GM19239 (cell line): Measurements from ENCODE around the gene SLC41A1.

Experiments
- DNase-seq: peaks from one replicate; pipeline ENCODE4 v3.0.0; 2011; ENCODE audit warnings: low spot score; ENCODE audit not compliant: insufficient read length
- FAIRE-seq: peaks from 2 replicates; lab custom pipeline; 2011; peaks lifted over from hg19 to GRCh38; lab: Jason Lieb, UNC

The SLC41A1 gene

DNA sequence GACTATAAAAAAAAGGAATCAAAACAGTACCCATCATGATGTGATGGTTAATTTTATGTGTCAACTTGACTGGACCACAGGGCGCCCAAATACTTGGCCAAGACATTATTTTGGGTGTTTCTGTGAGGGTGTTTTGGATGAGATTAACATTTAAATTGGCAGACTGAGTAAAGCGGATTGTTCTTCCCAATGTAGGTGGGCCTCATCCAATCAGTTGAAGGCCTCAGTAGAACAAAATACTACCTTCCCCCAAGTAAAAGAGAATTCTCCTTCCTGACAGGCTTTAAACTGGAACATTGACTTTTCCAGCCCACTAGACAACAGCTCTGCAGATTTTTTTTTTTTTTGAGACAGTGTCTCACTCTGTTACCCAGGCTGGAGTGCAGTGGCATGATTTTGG, 48.4 kb downstream of the SLC41A1 start:
- DNase-seq (no peak), FAIRE-seq (no peak)

DNA sequence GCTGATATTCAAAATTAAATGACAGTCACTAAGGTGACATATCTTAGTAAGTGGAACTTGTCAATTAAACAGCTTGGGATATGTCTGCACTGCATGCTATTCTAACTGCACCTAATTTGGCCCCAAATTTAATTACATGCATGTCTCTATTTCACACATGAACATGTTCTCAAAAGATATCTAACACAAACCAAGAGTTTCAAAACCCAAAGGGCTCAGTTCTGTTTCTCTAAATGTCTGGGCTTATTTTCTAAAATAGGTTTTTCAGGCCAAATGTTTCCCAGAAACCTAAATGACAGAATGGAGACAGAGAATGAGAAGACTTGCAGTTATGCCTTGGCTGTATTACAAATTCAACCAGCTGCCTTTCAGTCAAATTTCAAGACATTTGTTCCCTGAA, 49.0 kb downstream of the SLC41A1 start:
- DNase-seq (no peak), FAIRE-seq (no peak)

DNA sequence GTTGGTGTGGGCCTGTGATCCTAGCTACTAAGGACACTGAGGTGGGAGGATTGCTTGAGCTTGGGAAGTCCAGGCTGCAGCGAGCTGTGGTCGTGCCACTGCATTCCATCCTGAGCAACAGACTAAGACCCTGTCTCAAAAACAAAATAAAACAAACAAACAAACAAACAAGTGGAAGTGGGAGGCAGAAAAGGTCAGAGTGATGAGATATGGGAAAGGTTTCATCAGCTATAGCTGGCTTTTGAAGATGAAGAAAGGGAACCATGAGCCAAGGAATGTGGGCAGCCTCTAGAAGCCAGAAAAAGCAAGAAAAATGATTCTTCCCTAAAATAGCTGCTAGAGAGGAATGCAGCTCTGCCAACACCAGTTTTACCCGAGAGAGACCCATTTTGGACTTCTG, 52.4 kb downstream of the SLC41A1 start:
- FAIRE-seq: no peak
- no peak for DNase-seq

DNA sequence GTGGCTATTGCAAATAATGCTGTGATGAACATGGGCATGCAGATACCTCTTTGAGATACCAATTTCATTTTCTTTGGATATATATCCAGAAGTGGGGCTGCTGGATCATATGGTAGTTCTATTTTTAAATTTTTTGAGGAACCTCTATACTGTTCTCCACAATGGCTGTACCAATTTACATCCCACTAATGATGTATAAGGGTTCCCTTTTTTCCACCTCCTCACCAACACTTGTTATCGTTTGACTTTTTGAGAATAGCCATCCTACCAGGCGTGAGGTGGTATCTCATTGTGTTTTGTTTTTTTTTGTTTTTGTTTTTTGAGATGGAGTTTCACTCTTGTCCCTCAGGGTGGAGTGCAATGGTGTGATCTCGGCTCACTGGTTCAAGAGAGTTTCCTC, 56.4 kb downstream of the SLC41A1 start:
- FAIRE-seq: no peak
- DNase-seq: no peak

DNA sequence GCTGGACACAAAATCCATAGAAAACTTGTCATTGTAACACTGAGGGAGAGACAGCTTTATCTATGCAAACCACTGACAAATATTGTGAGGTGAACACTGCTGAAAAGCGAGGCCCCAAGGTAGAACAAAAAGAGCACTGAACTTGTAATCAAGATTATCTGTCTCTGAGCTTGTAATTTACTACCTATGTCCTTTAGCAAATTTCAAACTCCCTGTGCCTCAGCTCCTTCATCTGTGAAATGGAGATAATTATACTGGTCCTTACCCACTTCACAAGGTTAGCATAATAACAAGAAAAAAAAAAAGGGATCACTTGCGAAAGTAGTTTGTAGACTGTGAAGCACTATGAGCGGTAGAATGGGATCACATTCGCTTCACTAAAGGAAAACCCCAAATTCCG, 58.1 kb downstream of the SLC41A1 start:
- no peak for FAIRE-seq
- DNase-seq: no peak

- FAIRE-seq (peak; percentile 70), DNase-seq (no peak)
Measured at GRCh38 chr1:205751036-205751651, 61.9 kb downstream of the SLC41A1 start.

- FAIRE-seq (peak; percentile 100), DNase-seq (peak; percentile 74)
Measured at GRCh38 chr1:205750138-205751035, 62.6 kb downstream of the SLC41A1 start, which contains the start of gene NUCKS1. Gene NUCKS1 (minus strand): TSS chr1:205750182. CDS start chr1:205749973, 209 bp downstream.

DNA sequence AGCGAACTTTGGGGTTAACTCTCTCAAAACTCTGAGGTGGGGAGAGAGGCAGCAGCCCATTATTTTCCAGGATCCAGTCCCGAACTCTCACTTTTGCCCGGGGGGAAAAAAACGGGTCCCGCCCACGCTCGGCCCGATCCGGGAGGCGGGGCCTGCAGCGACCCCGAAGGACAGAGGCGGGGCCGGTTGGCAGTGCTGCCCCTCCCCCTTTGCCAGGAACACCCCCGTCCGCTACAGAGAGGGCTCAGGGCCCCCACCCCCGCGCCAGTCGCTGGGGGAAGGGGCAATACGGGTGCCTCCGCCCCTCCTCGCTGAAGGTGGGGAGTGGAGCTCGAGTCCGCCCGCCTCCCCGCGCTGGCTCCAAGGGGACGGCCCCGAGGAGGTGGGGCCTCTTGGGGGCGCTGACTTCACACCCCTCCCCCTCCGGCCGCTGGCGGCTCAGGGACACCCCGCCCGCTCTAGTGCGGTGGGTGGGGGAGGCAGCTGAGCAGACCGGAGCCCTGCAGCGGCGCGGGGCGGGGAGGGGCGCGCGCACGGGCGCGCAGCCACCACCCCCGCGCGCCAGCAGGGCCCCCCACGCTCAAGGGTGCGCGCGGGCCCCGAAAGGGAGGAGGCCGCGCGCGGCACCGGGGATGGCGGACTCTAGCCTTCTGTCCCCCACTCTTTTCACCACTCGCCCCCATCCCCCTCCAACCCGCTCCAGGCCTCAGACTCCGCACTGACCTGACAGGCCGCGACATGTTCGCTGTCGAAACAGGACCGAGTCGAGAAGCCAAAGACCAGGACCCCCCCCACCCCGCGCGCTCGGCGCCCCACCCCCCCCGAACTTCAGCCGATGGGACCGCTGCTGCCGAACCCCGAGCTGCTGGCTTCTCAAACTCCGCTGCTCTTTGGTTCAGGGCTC, 63.5 kb downstream of the SLC41A1 start:
- DNase-seq: peak; percentile 85
- FAIRE-seq: peak; percentile 92

- DNase-seq (no peak), FAIRE-seq (no peak)
Measured at GRCh38 chr1:205748403-205749233, 64.4 kb downstream of the SLC41A1 start.

- FAIRE-seq (no peak), DNase-seq (no peak)
Measured at GRCh38 chr1:205746757-205747412, 66.1 kb downstream of the SLC41A1 start.

- FAIRE-seq: no peak
- DNase-seq: no peak
Measured at GRCh38 chr1:205744403-205744802, 68.6 kb downstream of the SLC41A1 start.

DNA sequence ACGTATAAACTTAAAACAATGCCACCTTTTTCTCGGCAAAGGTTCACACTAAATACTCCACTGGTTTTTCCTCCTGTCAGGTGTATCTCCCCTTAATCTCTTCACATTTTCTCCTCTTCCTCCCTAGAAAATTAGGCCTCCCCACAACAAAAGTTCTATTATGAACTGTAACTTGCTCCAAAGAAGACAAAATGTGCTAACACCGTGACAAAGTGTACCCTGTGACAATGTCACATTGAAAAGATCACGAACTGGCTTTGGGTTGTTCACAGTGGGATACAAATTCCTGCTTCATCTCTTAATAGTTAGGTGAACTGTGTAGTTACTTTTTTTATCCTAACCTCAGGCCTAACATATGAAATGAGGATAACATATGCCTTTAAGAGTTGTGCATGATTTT, 69.0 kb downstream of the SLC41A1 start:
- DNase-seq (no peak), FAIRE-seq (no peak)

GRCh38 chr1:205741681-205742080, 71.3 kb downstream of the SLC41A1 start:
- no peak for FAIRE-seq
- DNase-seq: no peak

DNA sequence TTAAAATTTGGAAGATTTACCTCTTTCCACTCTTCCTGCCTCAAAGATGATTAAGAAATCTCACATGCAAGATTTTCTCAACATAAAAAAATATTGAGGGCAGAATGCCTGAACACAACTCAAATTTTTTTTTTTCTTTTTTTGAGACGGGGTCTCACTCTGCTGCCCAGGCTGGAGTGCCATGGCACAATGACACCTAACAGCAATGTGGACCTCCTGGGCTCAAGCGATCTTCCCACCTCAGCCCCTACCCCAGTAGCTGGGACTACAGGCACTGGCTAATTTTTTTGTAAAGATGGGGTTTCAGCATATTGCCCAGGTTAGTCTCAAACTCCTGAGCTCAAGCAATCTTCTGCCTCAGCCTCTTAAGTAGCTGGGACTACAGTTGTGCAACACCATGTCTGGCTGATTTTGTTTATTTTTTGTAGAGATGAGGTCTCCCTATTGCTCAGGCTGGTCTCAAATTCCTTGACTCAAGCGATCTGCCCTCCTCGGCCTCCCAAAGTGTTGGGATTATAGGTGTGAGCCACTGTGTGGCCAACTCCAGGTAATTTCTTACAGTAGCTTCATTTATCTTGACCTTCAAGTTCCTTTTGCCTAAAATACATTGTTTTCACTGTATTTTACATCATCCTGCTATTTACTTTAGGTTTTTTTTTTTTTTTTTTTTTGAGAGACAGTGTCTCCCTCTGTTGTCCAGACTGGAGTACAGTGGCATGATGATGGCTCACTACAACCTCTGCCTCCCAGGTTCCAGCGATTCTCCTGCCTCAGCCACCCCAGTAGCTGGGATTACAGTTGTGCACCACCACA, 73.4 kb downstream of the SLC41A1 start:
- no peak for DNase-seq
- no peak for FAIRE-seq
